NCI-H187 (cell line): Measurements from ENCODE around the gene HMCN1.
"Not testable (repeated sequence)": the region's sequence is repeated elsewhere in the genome, so short reads cannot be mapped to it uniquely, and the experiment has no call there.

Experiments used
- DNase-seq, 2 experiments: peaks; one replicate each; lab custom pipeline; 2025; lab: John Stamatoyannopoulos, UW

The HMCN1 gene

DNA sequence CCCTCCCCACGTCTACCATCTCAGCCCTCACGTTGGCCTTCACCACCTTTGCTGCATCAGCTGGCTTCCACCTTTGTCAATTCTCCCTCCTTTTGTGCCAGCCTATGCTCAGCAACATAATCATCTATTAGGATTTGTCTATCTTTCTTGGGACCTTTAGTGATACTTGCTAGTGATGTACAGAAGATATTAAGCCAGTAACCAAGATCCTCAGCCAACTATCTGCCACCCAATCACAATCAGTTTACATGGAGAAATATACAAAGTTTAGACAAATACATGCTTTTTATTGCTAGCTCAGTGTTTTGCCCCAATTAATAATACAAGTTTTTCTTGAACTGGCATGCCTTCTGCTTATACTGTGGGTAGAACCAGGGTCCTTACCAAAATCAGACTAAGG lies 468.6 kb downstream of the HMCN1 start:
- DNase-seq = no peak

DNA sequence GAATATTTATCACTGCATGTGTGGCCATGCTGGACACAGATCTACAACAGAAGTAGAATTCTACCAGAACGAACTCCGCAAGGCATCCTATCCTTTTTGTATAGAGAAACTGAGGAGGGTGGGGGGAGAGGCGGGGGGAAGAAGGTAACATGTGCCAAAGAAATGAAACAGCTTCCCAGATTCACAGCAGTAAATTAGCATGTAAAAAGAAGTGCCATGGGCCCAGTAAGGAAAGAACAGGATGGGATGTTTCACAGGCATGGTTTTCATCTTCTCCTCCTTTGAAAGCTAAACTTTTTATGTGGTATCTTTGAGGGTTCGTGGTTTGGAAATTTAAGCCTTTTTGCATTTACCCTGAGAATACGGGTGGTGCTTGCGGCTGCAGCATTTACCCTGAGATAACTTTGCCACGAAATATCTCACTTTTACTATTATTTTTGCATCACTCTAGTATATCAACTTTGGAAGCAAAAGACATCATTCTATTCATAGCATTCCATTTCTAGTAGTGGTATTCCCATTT lies 471.9 kb downstream of the HMCN1 start:
- DNase-seq = no peak

DNA sequence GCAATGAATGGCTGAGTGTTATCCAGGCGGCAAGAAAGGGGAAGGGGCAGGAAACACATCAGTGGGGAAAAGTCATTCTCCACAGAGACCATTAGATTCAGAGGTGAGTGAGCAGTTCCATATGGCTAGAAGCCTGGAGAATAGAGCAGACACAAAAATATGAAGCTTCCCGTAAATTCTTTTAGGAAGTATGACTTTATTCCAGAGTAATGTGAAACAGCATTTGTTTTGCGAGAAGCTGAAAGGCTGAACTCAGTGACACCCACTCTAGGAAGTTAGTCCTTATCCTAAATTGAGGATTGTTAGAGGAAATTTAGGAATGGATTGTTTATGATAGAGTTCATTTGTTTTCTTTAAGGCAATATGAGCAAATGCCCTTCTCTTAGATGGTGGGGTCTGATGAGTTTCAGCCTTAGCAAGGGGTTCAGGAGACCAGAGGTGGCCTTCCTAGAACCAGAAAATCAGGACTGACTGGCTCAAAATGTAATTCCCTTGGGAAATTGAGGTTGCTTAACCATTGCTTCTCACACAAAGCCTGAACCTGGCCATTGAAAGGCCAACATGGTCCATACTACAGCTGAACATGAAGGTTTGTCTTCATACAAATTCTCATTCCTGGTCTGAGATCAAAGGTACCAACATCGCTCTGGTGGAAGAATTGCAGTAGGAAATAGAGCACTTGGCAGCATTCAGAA lies 473.3 kb downstream of the HMCN1 start:
- DNase-seq = no peak

DNA sequence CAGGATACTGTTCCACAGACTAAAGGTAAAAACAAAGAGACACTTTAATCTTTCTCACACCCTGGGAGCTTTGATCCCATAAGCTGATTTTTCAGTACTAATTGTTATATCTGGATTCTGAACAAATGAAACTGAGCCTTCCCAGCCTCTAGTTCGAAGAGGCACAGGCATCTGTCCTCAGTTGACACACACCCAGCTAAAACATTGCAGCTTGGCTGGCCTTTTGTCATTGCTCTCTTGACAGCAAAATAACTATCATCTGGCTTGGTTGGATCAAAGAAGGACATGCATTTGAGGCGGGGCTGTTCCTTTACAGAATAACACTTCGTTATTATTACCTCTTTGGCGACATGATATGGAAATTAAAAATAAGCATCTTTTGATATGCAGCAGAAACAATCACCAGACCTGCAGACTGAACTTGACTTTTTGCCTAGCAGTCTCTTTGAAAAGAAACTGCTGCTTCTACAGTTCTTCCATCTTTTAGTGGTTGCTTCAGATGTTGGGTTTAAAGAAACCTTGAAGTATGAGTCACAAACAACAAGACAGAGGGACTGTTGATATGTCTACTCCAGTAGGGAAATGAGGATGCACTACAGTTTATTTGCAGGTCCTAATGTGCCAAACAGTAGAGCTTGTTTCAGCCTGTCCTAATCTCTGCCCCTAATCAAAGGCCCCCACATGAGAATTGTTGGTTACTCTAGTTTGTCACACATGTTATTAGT lies 474.4 kb downstream of the HMCN1 start:
- DNase-seq = no peak

DNA sequence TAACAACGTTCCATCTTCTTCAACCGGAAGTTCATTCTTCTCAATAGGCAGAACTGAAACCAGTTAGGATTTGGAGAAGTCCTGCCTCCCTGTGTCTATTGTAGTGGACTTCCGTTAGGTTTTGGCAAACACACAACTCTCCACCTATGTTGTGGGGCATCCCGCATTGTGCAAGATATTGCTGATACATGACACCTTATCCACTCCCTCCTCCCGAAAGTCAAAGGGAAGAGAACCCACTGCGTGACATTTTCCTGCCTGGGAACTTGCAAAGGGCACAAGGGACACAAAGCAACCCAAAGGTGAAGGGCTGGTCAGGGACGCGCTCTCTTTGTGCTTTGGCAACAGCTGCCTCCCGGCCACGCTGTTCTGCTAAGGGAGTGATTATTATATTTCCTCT lies 476.1 kb downstream of the HMCN1 start:
- no peak for DNase-seq

DNA sequence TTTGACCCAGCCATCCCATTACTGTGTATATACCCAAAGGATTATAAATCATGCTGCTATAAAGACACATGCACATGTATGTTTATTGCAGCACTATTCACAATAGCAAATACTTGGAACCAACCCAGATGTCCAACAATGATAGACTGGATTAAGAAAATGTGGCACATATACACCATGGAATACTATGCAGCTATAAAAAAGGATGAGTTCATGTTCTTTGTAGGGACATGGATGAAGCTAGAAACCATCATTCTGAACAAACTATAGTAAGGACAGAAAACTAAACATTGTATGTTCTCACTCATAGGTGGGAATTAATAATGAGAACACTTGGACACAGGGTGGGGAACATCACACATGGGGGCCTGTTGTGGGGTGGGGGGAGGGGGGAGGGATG lies 477.4 kb downstream of the HMCN1 start:
- not testable (repeated sequence) for DNase-seq

DNA sequence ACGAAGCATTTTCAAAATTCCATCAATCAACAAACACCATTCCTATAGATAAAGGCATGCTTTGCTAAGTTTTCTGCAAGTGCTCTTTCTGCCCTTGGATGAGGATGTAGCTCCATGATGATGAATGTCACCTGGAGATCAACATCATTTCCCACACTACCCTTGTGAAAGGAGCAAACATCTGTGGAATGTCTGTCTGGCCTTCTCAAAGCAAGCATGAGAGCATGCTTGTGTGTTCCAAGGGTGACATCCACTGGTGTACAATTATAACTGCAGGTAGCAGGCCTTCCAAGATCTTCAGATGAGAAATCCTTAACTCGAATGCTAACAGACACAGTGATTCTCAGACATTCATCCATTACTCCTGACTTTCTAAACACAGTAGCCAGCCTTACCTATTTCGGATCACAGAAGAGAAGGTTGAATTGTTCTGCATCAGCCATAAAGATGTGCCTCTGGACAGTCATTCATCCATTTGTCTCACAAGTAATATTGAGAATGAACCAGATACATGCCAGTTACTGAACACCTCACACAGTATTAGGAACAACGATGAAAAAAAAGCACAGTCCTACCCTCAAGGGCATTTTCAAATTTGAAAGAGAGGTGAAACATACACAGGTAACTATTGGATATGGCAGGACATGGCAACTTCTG lies 478.5 kb downstream of the HMCN1 start:
- DNase-seq = peak in 1 of 2 experiments; percentile 43

DNA sequence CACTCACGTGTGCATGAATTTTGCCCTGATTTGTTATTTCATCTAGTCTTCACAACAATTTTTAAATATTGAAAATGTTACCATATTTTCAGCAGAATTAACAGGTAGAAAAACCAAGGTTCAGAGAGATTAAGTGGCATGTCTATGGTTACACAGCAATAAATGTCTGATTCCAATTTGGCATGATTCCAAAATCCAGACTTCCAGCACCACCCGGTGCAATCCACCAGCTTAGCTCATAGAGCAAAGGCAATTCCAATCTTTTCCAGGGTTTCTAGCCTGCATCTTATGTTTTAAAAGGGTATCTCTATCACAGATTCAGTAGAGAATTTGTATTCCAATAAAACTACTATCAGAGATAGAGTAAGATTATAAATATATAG lies 479.0 kb downstream of the HMCN1 start:
- no peak for DNase-seq

DNA sequence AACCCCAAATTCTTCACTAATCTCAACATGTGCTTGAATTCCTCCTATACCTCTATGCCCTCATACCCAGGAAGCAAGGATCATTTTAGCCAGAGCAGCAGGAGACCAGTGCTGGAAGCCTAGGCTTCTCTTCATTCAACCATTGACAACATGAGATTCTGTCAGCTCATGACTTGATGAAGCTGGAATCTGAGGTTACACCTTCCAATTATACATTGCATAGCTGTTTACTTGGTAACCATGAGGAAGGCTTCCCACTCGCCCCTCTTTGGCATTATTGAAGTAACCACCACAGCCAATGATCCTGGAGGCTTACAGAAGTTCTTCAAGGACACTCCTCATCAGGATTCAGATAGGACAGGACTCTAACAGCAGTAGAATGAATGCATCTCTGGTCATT lies 480.6 kb downstream of the HMCN1 start:
- DNase-seq = no peak

DNA sequence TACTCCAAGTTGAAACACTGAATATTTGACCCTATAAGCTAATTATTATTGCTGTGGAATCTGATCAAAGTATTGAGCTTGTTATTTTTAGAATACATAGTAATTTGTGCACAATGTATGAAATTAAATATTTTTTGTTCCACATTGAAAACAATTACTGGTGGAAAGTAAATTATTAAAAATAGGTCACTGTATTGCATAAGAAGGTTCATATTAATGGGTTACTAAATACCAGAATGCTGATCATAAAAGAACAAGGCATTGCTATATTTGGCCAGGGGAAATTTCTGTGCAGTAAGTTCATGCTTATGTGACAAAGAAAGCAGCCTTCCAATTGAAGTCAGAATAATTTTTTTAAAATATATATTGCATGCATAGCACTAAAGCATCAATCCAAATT lies 481.4 kb downstream of the HMCN1 start:
- DNase-seq = no peak

DNA sequence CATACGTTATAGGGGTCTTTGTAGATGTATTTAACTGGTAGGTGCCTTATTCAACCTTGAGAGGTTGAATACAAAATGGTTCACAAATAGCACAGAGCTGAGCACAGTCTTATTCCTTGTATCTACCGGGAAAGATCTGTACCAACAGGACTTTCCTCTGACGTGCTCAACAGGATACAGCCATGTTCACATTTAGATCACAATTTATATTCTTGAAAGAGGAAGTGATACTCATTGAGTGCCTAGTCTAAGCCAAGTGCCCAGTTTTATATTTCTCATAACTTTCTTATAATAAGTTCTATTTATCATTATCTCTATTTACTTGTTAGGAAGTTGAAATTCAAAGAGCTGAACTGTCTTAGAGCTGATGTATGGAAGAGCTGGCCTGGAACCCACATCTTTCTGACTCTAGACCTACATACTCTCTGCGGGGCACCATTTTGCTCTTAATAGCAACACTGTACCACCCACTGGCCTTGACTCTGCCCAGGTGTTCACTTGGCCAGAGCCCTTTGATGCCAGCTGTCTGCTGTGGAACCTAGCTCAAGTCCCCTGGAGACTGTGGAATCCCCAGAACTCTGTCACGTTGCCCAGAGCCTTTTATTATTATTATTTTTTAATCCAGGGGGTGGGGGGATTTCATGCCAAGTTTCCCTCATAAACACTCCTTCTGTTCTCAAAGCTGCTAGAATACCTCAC lies 484.6 kb downstream of the HMCN1 start:
- DNase-seq = no peak

DNA sequence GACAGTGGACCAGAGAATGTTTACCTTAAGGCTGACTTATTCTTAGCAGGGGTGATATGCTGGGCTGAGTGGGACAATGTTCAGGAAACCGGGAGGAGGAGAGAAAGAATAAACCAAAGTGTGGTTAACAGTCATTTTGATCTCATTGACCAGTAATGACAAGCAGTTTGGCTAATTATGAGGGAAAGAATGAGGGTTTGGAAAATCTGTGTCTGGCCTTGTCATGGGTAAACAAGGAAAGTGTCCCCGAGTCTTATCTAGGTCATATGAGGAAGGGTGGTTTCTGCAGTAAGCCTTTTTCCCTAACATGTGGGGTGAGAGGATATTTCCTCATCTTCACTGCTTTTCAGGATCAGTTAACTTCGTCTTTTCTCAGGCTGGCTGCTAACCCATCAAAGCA lies 485.9 kb downstream of the HMCN1 start:
- no peak for DNase-seq

DNA sequence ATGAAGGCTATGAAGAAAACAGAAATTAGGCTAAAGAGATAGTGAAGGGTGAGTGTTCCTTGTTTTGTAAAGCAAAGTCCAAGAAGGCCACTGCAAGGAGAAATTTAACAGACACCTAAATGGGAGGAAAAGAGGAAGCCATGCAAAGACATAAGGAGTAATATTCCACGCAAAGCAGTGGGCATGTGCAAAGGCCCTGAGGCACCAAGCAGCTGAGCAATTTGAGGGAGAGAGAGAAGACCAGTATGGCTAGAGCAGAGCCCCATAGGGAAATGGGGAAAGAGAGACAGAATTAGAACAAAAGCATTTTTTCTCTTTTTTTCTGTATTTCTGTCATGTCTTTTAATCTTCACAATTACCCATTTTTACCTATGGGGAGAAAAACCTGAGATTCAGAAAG lies 486.7 kb downstream of the HMCN1 start:
- no peak for DNase-seq

DNA sequence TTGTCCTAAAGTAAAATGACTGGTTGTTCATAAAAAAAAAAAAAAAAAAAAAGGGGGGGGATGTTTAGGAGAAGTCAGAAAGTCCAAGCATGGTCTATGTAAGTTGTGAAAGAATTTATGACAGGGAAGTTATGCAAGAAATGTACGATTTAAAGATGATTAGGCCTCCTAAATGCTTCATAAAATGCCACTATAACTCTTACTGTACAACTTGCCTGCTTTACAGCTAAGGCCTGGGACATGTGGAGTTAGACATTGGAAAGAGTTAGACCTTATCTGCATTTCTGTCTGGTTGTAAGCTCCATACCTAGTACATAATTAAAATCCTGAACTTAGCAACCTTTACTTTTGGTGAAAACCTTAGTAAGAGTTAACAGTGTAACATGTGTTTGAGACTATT lies 490.9 kb downstream of the HMCN1 start:
- no peak for DNase-seq

DNA sequence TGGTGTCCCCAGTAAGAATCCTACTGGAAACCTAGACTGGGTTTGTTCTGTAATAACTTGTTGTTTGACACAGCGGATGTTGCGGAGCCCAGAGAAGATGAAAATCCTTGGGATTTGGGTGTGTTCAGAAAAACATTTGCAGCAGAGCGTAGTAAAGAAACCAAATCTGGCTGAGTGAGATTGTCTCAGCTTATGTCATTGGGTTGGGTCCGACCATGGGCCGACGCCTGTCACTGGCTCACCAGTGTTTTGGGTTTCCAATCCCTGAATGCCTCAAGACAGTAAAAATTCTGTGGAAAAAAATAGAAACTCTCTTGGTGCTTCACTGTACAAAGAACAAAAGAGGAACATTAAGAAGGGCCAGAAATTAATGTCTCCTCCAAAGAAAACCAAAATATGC lies 494.6 kb downstream of the HMCN1 start:
- DNase-seq = no peak

DNA sequence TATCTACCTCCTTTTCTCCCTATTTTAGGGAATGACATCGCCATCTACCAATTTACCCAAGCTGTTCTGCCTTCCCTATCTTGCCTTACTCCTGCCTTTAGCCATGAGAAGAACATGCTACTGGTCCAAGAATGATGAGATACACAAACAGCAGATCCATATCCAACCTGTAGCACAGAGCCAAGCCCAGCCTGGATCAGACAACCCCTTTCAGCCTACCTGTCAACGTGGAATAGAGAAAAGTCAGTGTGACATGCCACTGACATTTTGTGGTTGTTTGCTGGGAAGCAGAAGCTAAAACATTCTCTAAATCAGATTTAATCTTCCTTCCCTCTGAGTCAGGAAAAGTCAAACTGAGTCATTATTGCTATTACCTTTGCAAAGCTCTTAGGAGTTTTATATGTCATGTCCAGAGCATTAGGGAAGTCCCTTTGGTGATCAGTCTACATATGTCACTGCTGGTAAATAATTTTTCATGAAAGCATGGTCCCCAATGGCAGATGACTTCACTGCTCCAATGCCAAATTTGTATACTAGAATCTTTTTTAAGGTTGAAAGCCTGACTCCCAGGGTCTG lies 497.8 kb downstream of the HMCN1 start:
- DNase-seq = no peak

DNA sequence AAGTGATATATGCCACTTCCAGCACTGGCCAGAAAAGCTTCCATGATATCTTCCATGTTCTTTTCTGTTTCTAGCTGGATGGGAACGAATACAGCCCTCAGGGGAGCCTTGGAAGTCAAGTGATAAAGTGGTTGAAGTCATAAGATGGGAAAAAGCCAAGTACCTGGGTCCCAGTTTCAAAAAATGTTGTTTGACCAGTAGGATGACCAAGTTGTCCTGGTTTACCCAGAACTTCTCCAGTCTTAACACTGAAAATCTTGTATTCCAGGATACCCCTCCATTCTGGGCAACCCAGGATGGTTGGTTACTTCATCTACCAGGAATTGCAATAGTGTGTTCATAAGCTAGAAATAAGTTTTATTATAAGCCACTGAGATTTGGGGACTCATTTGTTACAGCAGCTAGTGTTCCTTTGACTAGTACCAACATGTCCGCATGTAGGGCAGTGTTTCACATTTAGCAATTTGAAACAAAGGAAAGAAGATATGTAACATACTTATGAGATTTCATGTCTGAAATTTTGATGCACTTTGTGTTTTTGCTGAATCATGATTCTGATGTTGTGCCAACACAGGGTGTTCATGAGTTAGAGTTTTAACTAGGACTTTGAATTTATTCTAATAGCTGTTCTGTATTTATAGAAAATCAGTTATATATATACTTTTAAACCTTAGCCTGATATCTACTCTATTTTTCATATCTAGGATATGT lies 500.9 kb downstream of the HMCN1 start:
- DNase-seq = no peak

DNA sequence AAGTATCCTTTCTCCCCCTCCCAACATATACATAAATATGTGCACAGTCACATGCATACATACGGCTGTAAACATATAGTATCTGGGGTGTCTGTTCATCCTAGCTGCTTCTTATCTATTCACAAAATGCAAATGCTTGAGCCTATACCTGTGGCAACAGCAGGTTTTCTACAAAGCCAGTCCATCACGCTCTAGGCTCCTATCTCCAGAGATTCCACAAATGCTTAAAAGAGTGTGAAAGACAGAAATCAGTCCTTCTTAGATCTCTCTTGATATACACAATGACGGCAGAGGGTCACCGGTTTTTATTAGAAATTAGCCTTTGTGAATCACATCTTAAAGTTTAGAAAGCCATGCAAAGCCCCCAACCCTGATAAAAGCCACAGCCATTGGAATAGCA lies 501.5 kb downstream of the HMCN1 start:
- DNase-seq = no peak

DNA sequence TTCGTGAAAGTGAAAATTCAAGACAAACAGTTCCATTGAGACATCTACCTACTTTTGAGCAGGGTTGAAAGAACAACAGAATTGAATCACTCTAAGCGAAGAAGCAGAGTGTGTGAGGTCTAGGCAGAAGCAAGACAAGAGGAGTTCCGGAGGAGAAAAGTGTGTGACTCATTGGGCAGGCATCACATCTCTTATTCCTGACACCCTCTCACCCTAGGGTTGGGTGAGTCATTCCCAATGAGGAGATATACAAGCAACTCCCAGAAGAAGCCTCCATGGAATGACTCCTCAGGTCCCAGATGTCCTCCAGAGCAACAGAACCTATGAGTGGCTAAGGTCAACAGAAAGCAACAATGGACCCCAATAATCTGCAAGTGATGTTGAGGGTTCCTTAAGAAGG lies 502.7 kb downstream of the HMCN1 start:
- DNase-seq = no peak

DNA sequence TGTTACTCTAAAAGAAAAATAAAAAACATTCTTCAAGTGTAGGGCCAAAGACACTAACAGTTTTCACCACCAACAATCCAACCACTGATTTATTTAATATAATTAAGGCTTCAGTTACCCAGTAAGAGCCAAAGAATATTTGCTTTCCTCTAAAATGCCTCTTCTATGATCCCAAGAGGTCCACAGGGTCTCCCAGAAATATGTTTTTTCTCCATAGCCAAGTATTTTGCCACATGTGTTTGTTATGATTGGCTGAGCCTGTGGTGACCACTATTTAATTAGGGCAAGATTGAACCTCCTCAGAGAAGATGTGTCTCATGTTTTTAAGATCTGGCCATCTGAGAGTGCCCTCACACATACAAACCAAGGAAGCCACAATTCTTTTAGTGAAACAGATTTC lies 505.0 kb downstream of the HMCN1 start:
- DNase-seq = no peak

DNA sequence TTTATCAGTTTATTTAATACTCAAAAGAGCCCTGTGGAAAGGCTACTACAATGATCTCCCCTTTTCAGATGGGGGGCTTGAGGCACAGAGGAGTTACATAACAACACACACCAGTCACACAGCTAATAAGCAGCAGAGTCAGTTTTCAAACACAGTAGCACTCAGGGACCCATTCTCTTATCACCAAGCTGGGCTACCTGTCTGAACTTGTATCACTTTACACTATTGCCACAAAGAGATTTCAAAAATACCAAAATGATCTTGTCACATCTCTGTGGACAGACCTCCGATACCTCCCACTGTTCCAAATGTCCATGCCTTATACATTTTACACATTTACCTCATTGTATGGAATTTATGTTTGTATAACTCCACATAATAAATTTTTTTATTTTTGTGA lies 506.2 kb downstream of the HMCN1 start:
- DNase-seq = no peak
